Keratinocyte (primary cell): ENCODE measurements around the gene OR1M1. TPM values are rescaled to one million over a fixed set of nuclear protein-coding genes. Genes with fewer than 3 reads are reported as not detected.

ENCODE experiments used
- DNase-seq: peaks from one replicate; pipeline ENCODE4 v3.0.0-alpha.2; 2011; ENCODE audit warnings: low read depth, missing footprints, low spot score
- FAIRE-seq: peaks from 2 replicates; lab custom pipeline; 2011; peaks lifted over from hg19 to GRCh38; lab: Jason Lieb, UNC
- H2AFZ ChIP-seq: 2 replicates; pipeline ENCODE4 v1.6.0; 2012; ENCODE audit warnings: low read length, control low read depth, inconsistent platforms; ENCODE audit not compliant: control insufficient read depth
- H3K27ac ChIP-seq: 2 replicates; pipeline ENCODE4 v1.5.1; 2011; ENCODE audit warnings: low read length; ENCODE audit not compliant: control insufficient read depth, insufficient read depth
- H3K27me3 ChIP-seq: 3 replicates; pipeline ENCODE4 v1.6.0; 2011; ENCODE audit warnings: low read length; ENCODE audit not compliant: control insufficient read depth, insufficient read depth; ENCODE audit errors: extremely low read depth
- H3K36me3 ChIP-seq, 2 experiments: 2 replicates in 1 of 2; 3 replicates in 1 of 2; pipeline ENCODE4 v1.5.1; 2011; ENCODE audit warnings: low read length in 2 of 2, mild to moderate bottlenecking in 1 of 2; ENCODE audit not compliant: control insufficient read depth in 2 of 2, insufficient read depth in 2 of 2; ENCODE audit errors: extremely low read depth in 1 of 2
- H3K4me1 ChIP-seq: 3 replicates; pipeline ENCODE4 v1.5.1; 2011; ENCODE audit warnings: low read length; ENCODE audit not compliant: control insufficient read depth, insufficient read depth; ENCODE audit errors: extremely low read depth
- H3K4me2 ChIP-seq: 3 replicates; pipeline ENCODE4 v1.6.0; 2011; ENCODE audit warnings: low read depth, low read length; ENCODE audit not compliant: control insufficient read depth, insufficient read depth; ENCODE audit errors: extremely low read depth
- H3K4me3 ChIP-seq, 3 experiments: fragments of 200-600 bp in 1 of 3; sonication (generic) in 1 of 3; 2 replicates in 2 of 3; 3 replicates in 1 of 3; pipeline ENCODE4 v1.5.1; 2011 to 2016; ENCODE audit warnings: low read length in 3 of 3, mild to moderate bottlenecking in 3 of 3, control low read depth in 2 of 3, inconsistent platforms in 1 of 3, low read depth in 1 of 3, mixed read lengths in 1 of 3, mixed run types in 1 of 3, moderate library complexity in 1 of 3; ENCODE audit not compliant: control insufficient read depth in 2 of 3, insufficient read depth in 2 of 3; ENCODE audit errors: extremely low read depth in 1 of 3
- H3K79me2 ChIP-seq: 2 replicates; pipeline ENCODE4 v1.6.0; 2012; ENCODE audit warnings: low read length; ENCODE audit not compliant: control insufficient read depth, insufficient read depth
- H3K9ac ChIP-seq: 3 replicates; pipeline ENCODE4 v1.6.0; 2011; ENCODE audit warnings: low read length; ENCODE audit not compliant: control insufficient read depth, insufficient read depth; ENCODE audit errors: extremely low read depth
- H3K9me1 ChIP-seq: 3 replicates; pipeline ENCODE4 v1.6.0; 2011; ENCODE audit warnings: low read length; ENCODE audit not compliant: control insufficient read depth, insufficient read depth; ENCODE audit errors: extremely low read depth
- H3K9me3 ChIP-seq: 2 replicates; pipeline ENCODE4 v1.5.1; 2012; ENCODE audit warnings: low read depth, low read length; ENCODE audit not compliant: control insufficient read depth
- H4K20me1 ChIP-seq: 3 replicates; pipeline ENCODE4 v1.6.0; 2011; ENCODE audit warnings: low read length; ENCODE audit not compliant: control insufficient read depth, insufficient read depth; ENCODE audit errors: extremely low read depth
- CTCF ChIP-seq, 3 experiments: IDR thresholded peaks in 1 of 3; conservative IDR thresholded peaks in 1 of 3; optimal IDR thresholded peaks in 1 of 3; 2 replicates in 2 of 3; 3 replicates in 1 of 3; pipeline versions ENCODE3 to v1.5.1; 2011; ENCODE audit warnings: low read length in 3 of 3, mild to moderate bottlenecking in 3 of 3, moderate library complexity in 2 of 3, control low read depth in 1 of 3, inconsistent platforms in 1 of 3; ENCODE audit not compliant: insufficient read depth in 2 of 3; ENCODE audit errors: extremely low read depth in 1 of 3
- EZH2 ChIP-seq: IDR thresholded peaks from one replicate; pipeline ENCODE4 v1.6.1; 2012; ENCODE audit warnings: inconsistent platforms, mild to moderate bottlenecking, low read length, moderate library complexity
- dilution Hi-C: fragments of 300-500 bp; cut with MboI; formaldehyde crosslinking; loops from one replicate; pipeline ENCODE4 v1.7.0; 2020; ENCODE audit warnings: low sequenced_read_pairs; ENCODE audit not compliant: extremely low pct_ligation_motif_present
- polyA plus RNA-seq, 5 experiments: library from polyadenylated mRNA; depleted of rRNA in 3 of 5; stranded (reverse) in 3 of 5; stranded (forward) in 1 of 5; unstranded in 1 of 5; fragments of >200 nt; gene quantifications; 1 replicate in 1 of 5; 2 replicates in 3 of 5; 3 replicates in 1 of 5; pipeline versions ENCODE4 v1.2.1 to v1.2.3, GENCODE V29; 2011 to 2012; ENCODE audit warnings: missing spikeins in 2 of 5, low read depth in 1 of 5, low replicate concordance in 1 of 5

OR1M1 gene
- polyA plus RNA-seq, 1 donor (not counting 4 experiments of a cell fraction or from before 2014, with no cell fraction given): not detected

- DNase-seq (no peak), FAIRE-seq (no peak)
- H3K4me3 ChIP-seq: no peak overlapping the region
- no peak overlapping the region for H3K27ac ChIP-seq
- no peaks in the 10 kb centered on the region for H3K9me1 ChIP-seq
- H2AFZ ChIP-seq: no peak overlapping the region
- peaks cover 10% of the 10 kb centered on the region for H3K4me1 ChIP-seq
- H3K4me2 ChIP-seq: no peak overlapping the region
- no peaks in the 10 kb centered on the region for H3K36me3 ChIP-seq
- no peak overlapping the region for H3K9ac ChIP-seq
- H3K9me3 ChIP-seq: no peaks in the 10 kb centered on the region
- H4K20me1 ChIP-seq: no peaks in the 10 kb centered on the region
- TF ChIP-seq EZH2: no peak
- no peak for TF ChIP-seq CTCF (optimal IDR thresholded peaks at IDR 0.05 in 1 of 3, IDR thresholded peaks at IDR 0.05 in 1 of 3, conservative IDR thresholded peaks at IDR 0.05 in 1 of 3; ENCODE audit: extremely low read depth in 1 of 3, insufficient read depth in 2 of 3, low read length in 3 of 3)
- no peaks in the 10 kb centered on the region for H3K27me3 ChIP-seq
- no peaks in the 10 kb centered on the region for H3K79me2 ChIP-seq
- dilution Hi-C loops: no loop called here
Measured at GRCh38 chr19:9076901-9077300, 10.0 kb upstream of the OR1M1 start.

GRCh38 chr19:9078651-9079050 is 8.2 kb upstream of the OR1M1 start:
- no peaks in the 10 kb centered on the region for H3K9me3 ChIP-seq
- no peak overlapping the region for H2AFZ ChIP-seq
- no peak overlapping the region for H3K4me2 ChIP-seq
- no peaks in the 10 kb centered on the region for H3K36me3 ChIP-seq
- H3K4me1 ChIP-seq: peaks cover 10% of the 10 kb centered on the region
- no peaks in the 10 kb centered on the region for H4K20me1 ChIP-seq
- TF ChIP-seq EZH2 (no peak), CTCF (optimal IDR thresholded peaks at IDR 0.05 in 1 of 3, IDR thresholded peaks at IDR 0.05 in 1 of 3, conservative IDR thresholded peaks at IDR 0.05 in 1 of 3; ENCODE audit: extremely low read depth in 1 of 3, insufficient read depth in 2 of 3, low read length in 3 of 3) (no peak)
- H3K27me3 ChIP-seq: no peaks in the 10 kb centered on the region
- H3K27ac ChIP-seq: no peak overlapping the region
- H3K9me1 ChIP-seq: no peaks in the 10 kb centered on the region
- no peak for FAIRE-seq
- dilution Hi-C loops: no loop called here
- no peak overlapping the region for H3K9ac ChIP-seq
- DNase-seq: no peak
- H3K4me3 ChIP-seq: no peak overlapping the region
- no peaks in the 10 kb centered on the region for H3K79me2 ChIP-seq
